Ovary (tissue), 9 donors: Measurements from ENCODE around the gene TENT4A. TPM values are rescaled to one million over a fixed set of nuclear protein-coding genes. Genes with fewer than 3 reads are reported as not detected.

ENCODE experiments used
- DNase-seq, 5 donors: peaks; one replicate each; pipeline ENCODE4 v3.0.0-alpha.2; 2019 to 2020
- H3K27ac ChIP-seq, 2 donors: fragments of 200-600 bp; one replicate each; pipeline versions ENCODE4 v1.5.1 to v1.8.0; 2019 to 2022
- H3K27me3 ChIP-seq: fragments of 200-600 bp; one replicate; pipeline ENCODE4 v1.8.0; 2022
- H3K36me3 ChIP-seq: fragments of 200-600 bp; sonication (generic); one replicate; pipeline ENCODE4 v1.5.1; 2019
- H3K4me1 ChIP-seq: one replicate; pipeline ENCODE4 v1.8.1; 2013; ENCODE audit warnings: mild to moderate bottlenecking, moderate library complexity; ENCODE audit not compliant: insufficient read depth
- H3K4me3 ChIP-seq: fragments of 200-600 bp; sonication (generic); one replicate; pipeline ENCODE4 v1.5.1; 2017
- H3K9me3 ChIP-seq, 2 donors: fragments of 200-600 bp in 1 of 2; sonication (generic) in 1 of 2; one replicate each; pipeline versions ENCODE4 v1.5.1 to v1.8.1; 2013 to 2019; ENCODE audit warnings: mild to moderate bottlenecking in 1 of 2, moderate library complexity in 1 of 2
- CTCF ChIP-seq, 3 donors: fragments of 450-650 bp in 2 of 3; fragments of 200-600 bp in 1 of 3; IDR thresholded peaks; one replicate each; pipeline versions ENCODE4 v1.5.1 to v1.8.0; 2016 to 2022; ENCODE audit warnings: antibody characterized with exemption in 3 of 3, mild to moderate bottlenecking in 1 of 3
- EP300 ChIP-seq: sonication (generic); formaldehyde crosslinking; IDR thresholded peaks from one replicate; pipeline ENCODE4 v1.6.1; 2017; ENCODE audit warnings: antibody characterized with exemption
- POLR2A ChIP-seq: fragments of 450-650 bp; IDR thresholded peaks from one replicate; pipeline ENCODE4 v1.6.1; 2017; ENCODE audit warnings: antibody characterized with exemption, mild to moderate bottlenecking, moderate library complexity
- WGBS, 3 donors: extraction: QIAGEN DNeasy Blood & Tissue Kit in 1 of 3; methylation state at CpG; one replicate each; pipeline versions ENCODE4 v1.1.5 to v1.1.7; 2013 to 2017; 5-methylcytosine and 5-hydroxymethylcytosine counted together
- intact Hi-C, 4 donors: fragments of 100-400 bp; cut with DNase I; formaldehyde crosslinking; loops; one replicate each; pipeline versions ENCODE4 v1.11.0 to v1.15.1; 2022 to 2023
- polyA plus RNA-seq, 2 donors: library from polyadenylated mRNA; stranded (reverse); fragments of 200-250 nt in 1 of 2; fragments of 350-450 nt in 1 of 2; fragmentation: Illumina TruSeq in 1 of 2; extraction: RNeasy Lipid Tissue Mini Kit (QIAGEN cat#74804) in 1 of 2; gene quantifications; one replicate each; pipeline ENCODE4 v1.2.3, GENCODE V29; 2013 to 2014
- total RNA-seq, 7 donors: library from RNA; depleted of rRNA in 2 of 7; stranded (reverse); fragments of >200 nt in 2 of 7; fragmentation: NEBNext Ultra II Directional in 3 of 7; extraction: Animal tissue kit (Norgen Biotek cat#: 25700) in 3 of 7; gene quantifications; one replicate each; pipeline versions ENCODE4 v1.1.0 to v1.2.4, GENCODE V29; 2016 to 2023
- donor health status: DM: no; HTN: no; CAD: no; lungs with moderate emphysema.
- donor health status: DM: no; HTN: no; CAD: no.
- donor health status: Bipolar disorder and iron deficiency.
- donor health status: DM: yes; HTN: yes; CAD: no.
- donor health status: DM: no; HTN: no; CAD: no.
- donor health status: DM: yes; HTN: yes; CAD: no.

The TENT4A gene
- total and polyA plus RNA-seq, 9 donors: 12.4 to 29.6 (median 22.9) TPM

- TF ChIP-seq POLR2A (no peak), EP300 (no peak), CTCF (IDR thresholded peaks at IDR 0.05) (no peak)
- Histone ChIP-seq H3K4me1 (peaks cover 31% of the 10 kb centered on the region), H3K27me3 (no peaks in the 10 kb centered on the region), H3K4me3 (no peak overlapping the region), H3K9me3 (no peaks in the 10 kb centered on the region), H3K27ac (no peak overlapping the region), H3K36me3 (no peaks in the 10 kb centered on the region)
- intact Hi-C loops: no loop called here
- WGBS, 3 donors: 61 to 77% (median 64%) methylated on average over 4 of the region's 4 CpGs
- DNase-seq: no peak
Measured at GRCh38 chr5:6725421-6725820, 12.2 kb downstream of the TENT4A start.

- Histone ChIP-seq H3K9me3 (no peaks in the 10 kb centered on the region), H3K27me3 (no peaks in the 10 kb centered on the region), H3K36me3 (no peaks in the 10 kb centered on the region), H3K4me1 (peaks cover 28% of the 10 kb centered on the region), H3K4me3 (no peak overlapping the region), H3K27ac (no peak overlapping the region)
- DNase-seq: no peak
- TF ChIP-seq POLR2A (no peak), CTCF (IDR thresholded peaks at IDR 0.05) (no peak), EP300 (no peak)
- intact Hi-C loops: no loop called here
- WGBS, 3 donors: 85 to 91% (median 89%) methylated on average over 9 of the region's 9 CpGs
Measured at GRCh38 chr5:6726006-6726405, 12.8 kb downstream of the TENT4A start.

GRCh38 chr5:6727231-6727630, 14.0 kb downstream of the TENT4A start:
- no peak overlapping the region for H3K4me3 ChIP-seq
- no peak for DNase-seq
- 94 to 96% (median 96%) methylated on average over 8 of the region's 8 CpGs for WGBS, 3 donors
- H3K36me3 ChIP-seq: no peaks in the 10 kb centered on the region
- TF ChIP-seq EP300: no peak
- no peak for TF ChIP-seq POLR2A
- TF ChIP-seq CTCF (IDR thresholded peaks at IDR 0.05): no peak
- no peak overlapping the region for H3K27ac ChIP-seq
- intact Hi-C loops: no loop called here
- no peaks in the 10 kb centered on the region for H3K9me3 ChIP-seq
- H3K27me3 ChIP-seq: no peaks in the 10 kb centered on the region
- H3K4me1 ChIP-seq: peaks cover 22% of the 10 kb centered on the region

GRCh38 chr5:6728011-6728794, 15.0 kb downstream of the TENT4A start:
- no peak overlapping the region for H3K27ac ChIP-seq
- H3K4me3 ChIP-seq: no peak overlapping the region
- no peaks in the 10 kb centered on the region for H3K27me3 ChIP-seq
- peak in 1 of 5 donors; percentile 4 for DNase-seq
- no peaks in the 10 kb centered on the region for H3K9me3 ChIP-seq
- 90 to 95% (median 93%) methylated on average over 17 of the region's 17 CpGs for WGBS, 3 donors
- intact Hi-C loops: no loop called here
- TF ChIP-seq CTCF (IDR thresholded peaks at IDR 0.05) (no peak), POLR2A (no peak), EP300 (no peak)
- no peaks in the 10 kb centered on the region for H3K36me3 ChIP-seq
- H3K4me1 ChIP-seq: peaks cover 24% of the 10 kb centered on the region
